ENCODE data around the gene CCNY. TPM values are rescaled to one million over a fixed set of nuclear protein-coding genes. Genes with fewer than 3 reads are reported as not detected.

Gene CCNY
- polyA plus RNA-seq, 2 of the 4 experiments (the other 2 are of a cell fraction), result 28.1 to 55.5 TPM

- FAIRE-seq (no peak), ATAC-seq (peak; percentile 57 to 74; a peak in 1 of 6 replicates), DNase-seq (ENCODE audit: low read depth in 1 of 2, low spot score in 1 of 2) (no peak)
- Histone ChIP-seq H3K4me2 (no peak overlapping the region), H3K27ac (no peak overlapping the region), H3K4me1 (no peaks in the 10 kb centered on the region), H3K9me3 (no peaks in the 10 kb centered on the region), H3K4me3 (no peak overlapping the region)
- POLR2A ChIA-PET, result no interaction called here
- TF ChIP-seq RAD21 (conservative IDR thresholded peaks at IDR 0.05 in 1 of 2, IDR thresholded peaks at IDR 0.05 in 1 of 2) (peak in 1 of 2 experiments; percentile 17; a peak in 1 of 5 replicates), FOSB (CRISPR knock-in tag; IDR thresholded peaks at IDR 0.05) (no peak), RFX5 (IDR thresholded peaks at IDR 0.05) (no peak), JUNB (IDR thresholded peaks at IDR 0.05) (no peak), PBX3 (IDR thresholded peaks at IDR 0.05) (no peak), REST (IDR thresholded peaks at IDR 0.05) (no peak), NPAS2 (CRISPR knock-in tag; IDR thresholded peaks at IDR 0.05; ENCODE audit: borderline replicate concordance) (no peak), ZSCAN20 (CRISPR knock-in tag; IDR thresholded peaks at IDR 0.05) (no peak), CBX2 (IDR thresholded peaks at IDR 0.05; ENCODE audit: borderline replicate concordance, low read depth) (no peak), MAZ (IDR thresholded peaks at IDR 0.05; ENCODE audit: borderline replicate concordance, low read depth, low read length) (no peak), HEYL (CRISPR knock-in tag; IDR thresholded peaks at IDR 0.05) (no peak), CTCF (IDR thresholded peaks at IDR 0.05) (peak; percentile 10; the same call in 1 of the 3 replicates), EHMT2 (IDR thresholded peaks at IDR 0.05; ENCODE audit: low read depth) (no peak), GATA3 (IDR thresholded peaks at IDR 0.05; ENCODE audit: borderline replicate concordance) (no peak)
- CTCF ChIA-PET, result interaction anchor here (0.6 to 0.9 kb wide), 2 partner anchors 10 to 229 kb away, joined by 3 read pairs; no protein-coding TSS in a partner anchor
- 96% methylated on average over 2 of the region's 2 CpGs for WGBS (ENCODE audit: missing lambda C conversion rate)
Measured at GRCh38 chr10:35501923-35502322, 165.6 kb downstream of the CCNY start.

- no peak for DNase-seq (ENCODE audit: low read depth in 1 of 2, low spot score in 1 of 2)
- H3K9me3 ChIP-seq, result no peaks in the 10 kb centered on the region
- TF ChIP-seq PHF8 (IDR thresholded peaks at IDR 0.05; ENCODE audit: borderline replicate concordance, low read depth) (no peak), BHLHE40 (IDR thresholded peaks at IDR 0.05; ENCODE audit: low read depth, low read length) (no peak), E2F6 (IDR thresholded peaks at IDR 0.05; ENCODE audit: borderline replicate concordance, low read depth) (no peak), ZFP36 (IDR thresholded peaks at IDR 0.05; ENCODE audit: borderline replicate concordance, partially characterized antibody) (no peak), RCOR1 (IDR thresholded peaks at IDR 0.05; ENCODE audit: low read depth, low read length) (no peak), ELK1 (IDR thresholded peaks at IDR 0.05; ENCODE audit: low read depth, low read length) (no peak), HES2 (IDR thresholded peaks at IDR 0.05) (no peak)
- no peak for FAIRE-seq
- no peak overlapping the region for H3K4me2 ChIP-seq
- no peak for ATAC-seq
- no peaks in the 10 kb centered on the region for H3K4me1 ChIP-seq
- H3K27ac ChIP-seq, result no peak overlapping the region
- H3K4me3 ChIP-seq, result no peak overlapping the region
- CTCF ChIA-PET, result no interaction called here
- POLR2A ChIA-PET, result no interaction called here
- WGBS (ENCODE audit: missing lambda C conversion rate), result 88% methylated on average over 4 of the region's 4 CpGs
Measured at GRCh38 chr10:35502692-35503091, 166.4 kb downstream of the CCNY start.
